Endothelial cell of umbilical vein (primary cell): ENCODE results near the gene THSD4.

ENCODE experiments used
- EZH2 ChIP-seq: IDR thresholded peaks from 2 replicates; pipeline ENCODE4 v1.6.1; 2012; ENCODE audit warnings: borderline replicate concordance, low read depth, mild to moderate bottlenecking, moderate library complexity, low read length, inconsistent platforms; ENCODE audit not compliant: severe bottlenecking
- GATA2 ChIP-seq: IDR thresholded peaks from 2 replicates; pipeline ENCODE4 v1.7.0; 2011; ENCODE audit warnings: low read depth, mild to moderate bottlenecking, moderate library complexity, mixed read lengths, low read length; ENCODE audit not compliant: insufficient read length, insufficient read depth
- JUN ChIP-seq: IDR thresholded peaks from 2 replicates; pipeline ENCODE4 v1.6.1; 2011; ENCODE audit warnings: borderline replicate concordance, low read depth; ENCODE audit not compliant: insufficient read length, insufficient read depth
- MYC ChIP-seq: IDR thresholded peaks from one replicate; pipeline ENCODE4 v1.6.1; 2011; ENCODE audit warnings: mild to moderate bottlenecking, low read depth, low read length
- POLR2A ChIP-seq: IDR thresholded peaks from 2 replicates; pipeline ENCODE4 v1.6.1; 2012; ENCODE audit warnings: low read depth, mild to moderate bottlenecking, control low read depth, low read length
- POLR2AphosphoS5 ChIP-seq: IDR thresholded peaks from 2 replicates; pipeline ENCODE4 v1.6.1; 2012; ENCODE audit warnings: low read depth, mild to moderate bottlenecking, control low read depth, low read length, moderate library complexity; ENCODE audit not compliant: insufficient read depth
- TF ChIP-seq, protein P1 (sequence below), 2 donors: IDR thresholded peaks; 1 replicate in 1 of 2; 2 replicates in 1 of 2; pipeline ENCODE4 v1.5.1; 2011; ENCODE audit warnings: low read length in 2 of 2, mild to moderate bottlenecking in 2 of 2, moderate library complexity in 2 of 2, control low read depth in 1 of 2, inconsistent platforms in 1 of 2, low read depth in 1 of 2; ENCODE audit not compliant: insufficient read depth in 1 of 2; ENCODE audit errors: extremely low read depth in 1 of 2
- TF ChIP-seq, protein P2 (sequence below): IDR thresholded peaks from 2 replicates; pipeline ENCODE4 v1.6.1; 2011; ENCODE audit not compliant: insufficient read depth, insufficient read length

DNA sequence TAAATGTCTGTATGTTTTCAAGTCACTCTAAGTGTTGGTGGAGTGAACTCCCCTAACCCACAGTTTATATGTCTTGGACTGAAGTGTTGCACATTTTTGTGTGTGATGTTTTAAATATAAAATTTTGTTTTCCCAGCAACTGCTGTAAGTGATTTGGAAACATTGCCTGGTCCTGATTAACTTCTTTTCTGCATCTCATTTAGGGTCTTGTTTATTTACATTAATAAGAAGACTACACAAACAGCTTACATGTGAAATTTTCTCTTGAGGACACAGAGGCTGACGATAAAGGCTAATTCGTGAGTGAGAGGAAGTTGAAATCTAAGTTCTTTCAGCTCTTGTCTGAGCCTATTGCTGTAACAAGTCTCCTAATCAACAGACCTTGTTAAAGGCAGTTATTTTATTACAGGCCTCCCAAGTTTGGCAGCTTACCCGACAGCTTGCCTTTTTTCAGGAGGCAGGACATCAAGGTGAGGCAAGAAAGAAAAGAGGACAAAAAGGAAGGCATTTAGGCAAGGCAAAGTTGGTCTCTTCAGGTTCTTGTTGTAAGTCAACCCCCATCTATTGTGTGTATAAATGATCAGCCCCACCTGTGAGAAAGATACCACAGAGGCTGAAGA is 517.4 kb downstream of the THSD4 start:
- no peak for TF ChIP-seq EZH2
- TF ChIP-seq, protein P1, sequence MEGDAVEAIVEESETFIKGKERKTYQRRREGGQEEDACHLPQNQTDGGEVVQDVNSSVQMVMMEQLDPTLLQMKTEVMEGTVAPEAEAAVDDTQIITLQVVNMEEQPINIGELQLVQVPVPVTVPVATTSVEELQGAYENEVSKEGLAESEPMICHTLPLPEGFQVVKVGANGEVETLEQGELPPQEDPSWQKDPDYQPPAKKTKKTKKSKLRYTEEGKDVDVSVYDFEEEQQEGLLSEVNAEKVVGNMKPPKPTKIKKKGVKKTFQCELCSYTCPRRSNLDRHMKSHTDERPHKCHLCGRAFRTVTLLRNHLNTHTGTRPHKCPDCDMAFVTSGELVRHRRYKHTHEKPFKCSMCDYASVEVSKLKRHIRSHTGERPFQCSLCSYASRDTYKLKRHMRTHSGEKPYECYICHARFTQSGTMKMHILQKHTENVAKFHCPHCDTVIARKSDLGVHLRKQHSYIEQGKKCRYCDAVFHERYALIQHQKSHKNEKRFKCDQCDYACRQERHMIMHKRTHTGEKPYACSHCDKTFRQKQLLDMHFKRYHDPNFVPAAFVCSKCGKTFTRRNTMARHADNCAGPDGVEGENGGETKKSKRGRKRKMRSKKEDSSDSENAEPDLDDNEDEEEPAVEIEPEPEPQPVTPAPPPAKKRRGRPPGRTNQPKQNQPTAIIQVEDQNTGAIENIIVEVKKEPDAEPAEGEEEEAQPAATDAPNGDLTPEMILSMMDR (IDR thresholded peaks at IDR 0.05; ENCODE audit: extremely low read depth in 1 of 2, insufficient read depth in 1 of 2, low read depth in 1 of 2, low read length in 2 of 2), result no peak
- TF ChIP-seq POLR2AphosphoS5, result no peak
- no peak for TF ChIP-seq POLR2A
- no peak for TF ChIP-seq MYC
- no peak for TF ChIP-seq JUN
- TF ChIP-seq GATA2, result no peak
- TF ChIP-seq, protein P2, sequence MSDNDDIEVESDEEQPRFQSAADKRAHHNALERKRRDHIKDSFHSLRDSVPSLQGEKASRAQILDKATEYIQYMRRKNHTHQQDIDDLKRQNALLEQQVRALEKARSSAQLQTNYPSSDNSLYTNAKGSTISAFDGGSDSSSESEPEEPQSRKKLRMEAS, result no peak
